Posterior vena cava (tissue), 2 donors: Measurements from ENCODE around the gene FOXJ2. TPM values are rescaled to one million over a fixed set of nuclear protein-coding genes. Genes with fewer than 3 reads are reported as not detected.
"Not testable (repeated sequence)": the region's sequence is repeated elsewhere in the genome, so short reads cannot be mapped to it uniquely, and the experiment has no call there.

Experiments used
- DNase-seq: peaks from one replicate; pipeline ENCODE4 v3.0.0-alpha.2; 2020; ENCODE audit warnings: low spot score
- intact Hi-C, 2 donors: fragments of 100-400 bp; cut with DNase I; formaldehyde crosslinking; loops; one replicate each; pipeline versions ENCODE4 v1.14.1 to v1.14.2; 2022 to 2023
- total RNA-seq, 2 donors: library from RNA; stranded (reverse); fragmentation: NEBNext Ultra II Directional; extraction: Animal tissue kit (Norgen Biotek cat#: 25700); gene quantifications; one replicate each; pipeline ENCODE4 v1.2.1, GENCODE V29; 2021
- donor health status: DM: yes; HTN: yes; CAD: no.
- donor health status: DM: yes; HTN: yes; CAD: no.

The FOXJ2 gene
- total RNA-seq, 2 donors from 2014 or later: 20.4 to 23.8 TPM

DNA sequence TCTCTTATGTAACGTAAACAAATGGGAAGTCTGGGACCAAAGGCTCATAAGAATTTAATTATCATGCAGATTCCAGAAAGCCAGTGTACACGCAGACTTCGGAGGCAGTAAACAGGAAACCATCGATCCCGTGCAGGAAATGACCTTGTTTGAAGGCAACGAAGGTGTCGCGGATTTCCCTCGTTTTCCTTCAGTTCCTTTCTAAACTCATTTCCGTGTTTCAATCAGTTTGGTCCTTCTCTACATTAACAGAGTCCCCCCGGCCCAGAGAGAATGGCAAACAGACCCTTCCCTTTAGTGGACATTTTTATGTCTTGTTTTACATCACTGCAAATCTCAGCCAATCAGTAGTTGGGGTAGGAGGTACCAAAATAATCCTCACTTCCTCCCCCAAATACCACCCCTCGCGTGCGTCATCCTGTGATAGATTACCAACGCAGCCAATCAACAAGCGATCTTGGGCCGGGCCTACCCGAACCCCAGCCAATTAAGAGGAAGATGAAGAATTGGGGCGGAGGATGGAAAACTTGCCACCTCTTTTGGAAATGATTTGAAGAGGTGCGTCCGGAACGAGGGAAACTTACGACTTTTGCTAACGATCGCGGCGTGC is 6.1 kb upstream of the FOXJ2 start:
- intact Hi-C loops: no loop called here
- DNase-seq: peak; percentile 98

- intact Hi-C loops: no loop called here
- no peak for DNase-seq
Measured at GRCh38 chr12:8027856-8028255, 4.7 kb upstream of the FOXJ2 start.

DNA sequence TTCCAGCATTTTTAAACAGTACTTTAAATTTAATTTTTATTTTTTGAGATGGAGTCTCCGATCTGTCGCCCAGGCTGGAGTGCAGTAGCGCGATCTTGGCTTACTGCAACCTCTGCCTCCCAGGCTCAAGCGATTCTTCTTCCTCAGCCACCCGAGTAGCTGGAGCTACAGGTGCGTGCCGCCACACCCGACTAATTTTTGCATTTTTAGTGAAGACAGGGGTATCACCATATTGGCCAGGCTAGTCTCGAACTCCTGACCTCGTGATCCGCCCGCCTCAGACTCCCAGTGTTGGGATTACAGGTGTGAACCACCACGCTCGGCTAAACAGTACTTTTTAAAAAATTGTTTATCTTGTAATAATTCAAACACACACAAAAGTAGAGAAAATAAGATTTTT is 4.2 kb upstream of the FOXJ2 start:
- intact Hi-C loops: no loop called here
- no peak for DNase-seq

GRCh38 chr12:8030189-8030588 is 2.3 kb upstream of the FOXJ2 start:
- intact Hi-C loops: no loop called here
- no peak for DNase-seq

DNA sequence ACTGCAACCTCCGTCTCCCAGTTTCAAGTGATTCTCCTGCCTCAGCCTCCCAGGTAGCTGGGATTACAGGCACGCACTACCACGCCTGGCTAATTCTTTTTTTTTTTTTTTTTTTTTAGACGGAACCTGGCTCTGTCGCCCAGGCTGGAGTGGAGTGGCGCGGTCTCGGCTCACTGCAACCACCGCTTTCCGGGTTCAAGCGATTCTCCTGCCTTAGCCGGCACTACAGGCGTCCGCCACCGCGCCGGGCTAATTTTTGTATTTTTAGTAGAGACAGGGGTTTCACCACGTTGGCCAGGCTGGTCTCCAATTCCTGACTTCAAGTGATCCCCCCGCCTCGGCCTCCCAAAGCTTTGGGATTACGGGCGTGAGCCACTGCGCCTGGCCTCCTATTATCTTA is 1.5 kb upstream of the FOXJ2 start:
- intact Hi-C loops, DNase-seq: not testable (repeated sequence)

GRCh38 chr12:8031872-8032241 is 659 bp upstream of the FOXJ2 start:
- intact Hi-C loops: no loop called here
- DNase-seq: no peak

- no peak for DNase-seq
- intact Hi-C loops: no loop called here
Measured at GRCh38 chr12:8033153-8034044, 883 bp downstream of the FOXJ2 start.

DNA sequence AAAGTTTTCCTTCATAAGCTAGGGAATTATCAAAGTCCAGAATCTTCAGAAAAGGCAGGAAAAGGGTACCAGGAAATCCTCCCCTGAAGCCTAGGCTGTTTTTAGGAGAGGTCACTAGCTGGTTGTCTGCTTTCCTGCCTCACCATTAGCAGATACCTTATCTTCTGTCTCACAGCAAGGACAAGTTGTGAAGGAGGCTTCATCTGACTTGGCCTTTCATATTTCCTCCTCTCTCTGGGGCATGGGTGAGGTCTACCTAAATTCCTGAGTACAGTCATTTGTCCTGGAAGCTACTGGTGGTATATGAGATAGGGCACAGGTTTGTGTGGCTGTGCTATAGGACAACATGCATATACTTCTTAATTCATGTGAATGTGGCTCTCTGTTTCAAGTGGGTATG is 2.3 kb downstream of the FOXJ2 start:
- intact Hi-C loops: no loop called here
- DNase-seq: no peak

DNA sequence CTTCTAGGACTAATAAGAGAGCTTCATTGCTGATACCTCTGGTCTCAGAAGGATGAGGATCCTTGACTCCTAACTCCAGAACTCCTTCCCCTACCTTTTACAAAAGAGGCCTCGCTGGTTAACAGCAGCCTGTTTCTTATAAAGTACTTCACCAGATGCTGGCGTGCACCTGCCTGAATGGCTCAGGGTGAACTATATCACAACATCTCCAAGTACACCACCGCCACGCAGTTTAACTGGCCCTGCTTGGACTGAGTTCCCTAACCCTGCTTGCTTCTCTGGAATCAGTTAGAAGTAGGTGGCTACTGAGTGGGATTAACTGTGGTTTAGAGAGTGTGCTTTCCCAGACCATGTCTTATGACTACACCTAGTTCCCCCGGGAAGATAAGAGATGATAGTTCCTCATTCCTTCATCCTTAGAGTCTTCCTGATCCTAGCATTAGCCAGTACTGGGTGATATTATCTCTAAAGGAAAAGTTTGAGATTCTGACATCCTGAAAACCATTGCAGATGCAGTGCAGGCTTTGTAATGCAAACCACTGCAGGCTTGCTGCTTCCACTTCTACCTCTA is 3.0 kb downstream of the FOXJ2 start:
- DNase-seq: no peak

GRCh38 chr12:8036346-8036745 is 3.8 kb downstream of the FOXJ2 start:
- no peak for DNase-seq

More for the DNA sequence above, 3.0 kb downstream of the FOXJ2 start:
- intact Hi-C loops: no loop called here

GRCh38 chr12:8037046-8037663 is 4.6 kb downstream of the FOXJ2 start:
- intact Hi-C loops: no loop called here
- no peak for DNase-seq

More at GRCh38 chr12:8036346-8036745, 3.8 kb downstream of the FOXJ2 start:
- intact Hi-C loops: no loop called here

GRCh38 chr12:8037947-8038346 is 5.4 kb downstream of the FOXJ2 start:
- intact Hi-C loops: no loop called here
- no peak for DNase-seq

DNA sequence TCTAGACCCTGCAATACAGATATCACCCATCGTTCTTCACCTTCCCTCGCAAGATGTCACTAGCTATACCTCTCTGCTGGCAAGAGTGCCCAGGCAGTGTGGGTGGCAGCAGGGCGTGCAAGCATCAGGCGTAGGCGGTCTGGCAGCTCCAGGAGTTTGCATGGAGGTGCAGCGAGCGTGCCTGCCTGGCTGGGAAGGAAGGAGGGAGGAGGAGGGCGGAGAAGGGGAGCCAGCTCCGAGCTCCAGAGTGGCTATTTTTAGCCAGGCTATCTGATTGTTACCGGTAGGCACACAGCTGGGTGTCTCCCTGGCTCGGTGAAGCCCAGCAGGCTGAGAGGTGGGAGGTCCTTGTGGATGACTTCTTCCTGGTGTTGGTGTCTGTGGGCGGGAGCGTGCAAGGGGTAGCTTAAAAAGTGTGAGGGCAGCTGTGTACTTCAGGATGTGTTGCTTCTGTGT is 6.2 kb downstream of the FOXJ2 start:
- DNase-seq: no peak
- intact Hi-C loops: no loop called here

- no peak for DNase-seq
- intact Hi-C loops: no loop called here
Measured at GRCh38 chr12:8040791-8041190, 8.3 kb downstream of the FOXJ2 start.

DNA sequence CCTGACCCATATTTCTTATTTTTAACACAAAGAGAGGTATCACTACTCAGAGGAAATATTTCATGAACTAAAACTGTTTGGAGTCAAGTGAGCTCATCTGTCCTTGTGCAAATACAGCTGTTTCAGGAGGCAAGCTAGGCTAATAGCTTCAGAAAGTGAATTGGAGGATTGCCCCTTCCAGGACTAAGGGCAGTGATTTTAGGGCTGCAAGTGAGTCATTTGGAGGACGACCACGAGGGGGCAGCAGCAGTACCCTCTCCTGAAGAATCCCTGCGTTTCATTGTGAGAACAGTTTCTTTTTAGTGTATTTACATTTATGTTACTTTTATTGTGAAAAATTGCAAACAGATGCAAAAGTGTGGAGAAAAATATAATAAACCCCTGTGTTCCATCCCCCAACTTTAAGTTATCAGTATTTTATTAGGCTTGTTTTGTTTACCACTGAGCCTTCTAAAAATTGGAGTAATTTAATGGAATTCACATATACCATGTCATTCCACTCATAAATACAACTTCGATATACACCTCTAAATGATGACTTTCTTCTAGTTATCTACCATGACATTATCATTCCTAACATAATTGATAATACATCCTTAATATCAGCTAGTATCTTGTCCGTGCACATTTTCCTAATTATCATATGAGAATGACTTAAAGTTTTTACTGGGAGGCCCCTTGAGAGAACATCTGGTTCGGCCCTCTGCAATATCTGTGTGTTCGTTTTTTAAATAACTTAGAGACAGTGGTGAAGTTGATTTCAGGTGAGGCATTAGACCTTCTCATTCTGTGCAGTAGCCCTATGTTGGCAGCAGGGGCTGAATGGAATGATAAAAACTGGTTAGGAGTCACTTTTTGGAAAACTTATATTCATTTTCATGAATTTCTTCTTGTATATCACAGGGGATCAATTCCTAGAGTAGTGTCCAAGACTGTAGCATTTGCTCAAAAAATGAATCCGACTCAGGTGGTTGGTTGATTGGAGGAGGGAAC is 13.7 kb downstream of the FOXJ2 start:
- DNase-seq: peak; percentile 95
- intact Hi-C loops: no loop called here

GRCh38 chr12:8047842-8048241 is 15.3 kb downstream of the FOXJ2 start:
- no peak for DNase-seq
- intact Hi-C loops: no loop called here

- no peak for DNase-seq
- intact Hi-C loops: no loop called here
Measured at GRCh38 chr12:8048906-8049305, 16.4 kb downstream of the FOXJ2 start.

- intact Hi-C loops: no loop called here
- no peak for DNase-seq
Measured at GRCh38 chr12:8050600-8051250, 18.2 kb downstream of the FOXJ2 start.
